ENCODE measurements around the gene LYL1. TPM values are rescaled to one million over a fixed set of nuclear protein-coding genes. Genes with fewer than 3 reads are reported as not detected.
A peak's percentile ranks its signal among the peaks of the same experiment; 100 is the strongest.

LYL1 gene
- total and polyA plus RNA-seq, 2 donors (not counting 3 experiments of a cell fraction or from before 2014, with no cell fraction given), result 74.4 to 87.3 TPM

DNA sequence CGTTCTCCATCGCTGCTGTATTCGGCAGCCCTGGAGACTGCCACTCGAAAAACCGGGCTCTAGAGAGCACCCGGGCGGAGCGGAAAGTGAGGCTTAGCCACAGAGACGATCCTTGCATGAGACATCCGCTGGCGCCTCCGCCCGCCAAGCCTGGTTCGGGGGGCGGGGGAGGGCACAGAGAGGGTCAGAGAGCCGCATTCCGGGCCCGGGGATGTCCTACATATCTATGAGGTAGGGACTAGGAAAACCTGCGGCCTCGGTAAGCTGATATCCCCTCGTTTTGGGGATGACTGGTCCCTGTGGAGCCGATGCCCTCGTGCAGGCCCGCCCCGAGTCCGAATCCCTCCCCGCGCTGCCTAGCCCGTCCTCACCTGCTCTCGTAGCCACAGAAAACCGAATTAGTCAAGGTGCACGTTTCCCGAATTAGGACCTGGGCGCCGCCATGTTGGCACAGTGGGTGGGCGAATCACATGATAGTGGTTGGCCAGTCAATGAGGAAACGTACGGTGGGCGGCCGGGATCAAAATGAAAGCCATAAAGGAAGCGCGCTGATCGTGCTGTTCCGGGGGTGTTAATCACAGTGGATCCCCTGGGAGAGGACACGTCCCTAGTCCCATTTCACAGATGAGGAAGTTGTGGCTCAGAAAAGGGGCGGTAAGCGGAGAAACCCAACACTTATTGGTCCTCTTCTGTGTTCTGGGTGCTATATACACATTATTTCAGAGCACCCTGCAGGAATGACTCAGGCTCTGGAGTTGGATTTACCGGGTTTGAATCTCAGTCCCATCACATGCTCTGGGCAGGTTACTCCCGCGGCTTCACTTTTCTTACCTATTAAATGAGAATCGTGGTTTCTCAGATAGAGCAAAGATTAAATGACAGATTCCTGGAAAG is 13.9 kb upstream of the LYL1 start, which contains the start of gene TRMT1:
Gene TRMT1, minus strand, starts transcription at position 459 of the 894 bp plus-strand sequence. Its CDS starts 341 bp downstream, at position 118.
- Histone ChIP-seq H4K20me1 (replicated peaks; ENCODE audit: control insufficient read depth, extremely low read depth, insufficient read depth, low read length) (no peaks in the 10 kb centered on the region), H3K27me3 (ENCODE audit: control insufficient read depth in 2 of 2, insufficient read depth in 2 of 2, low read length in 2 of 2) (no peaks in the 10 kb centered on the region), H3K9ac (replicated peaks; ENCODE audit: extremely low read depth, insufficient read depth, low read length) (peak within 1 kb of the TSS; percentile 80), H3K4me2 (ENCODE audit: insufficient read depth, low read length) (peak within 1 kb of the TSS; percentile 90), H2AFZ (ENCODE audit: low read depth, low read length) (peak within 1 kb of the TSS; percentile 48), H3K79me2 (ENCODE audit: control insufficient read depth, insufficient read depth, low read length) (peaks cover 48% of the 10 kb centered on the region), H3K9me1 (replicated peaks; ENCODE audit: control insufficient read depth, extremely low read depth, insufficient read depth, low read length) (no peaks in the 10 kb centered on the region), H3K4me1 (ENCODE audit: control insufficient read depth, extremely low read depth, insufficient read depth, low read length) (peaks cover 13% of the 10 kb centered on the region), H3K4me3 (replicated peaks in 1 of 3; ENCODE audit: insufficient read depth in 1 of 3, low read depth in 1 of 3, low read length in 3 of 3) (peak within 1 kb of the TSS; percentile 64 to 82 (median 78)), H3K27ac (ENCODE audit: insufficient read depth, low read depth, low read length) (peak within 1 kb of the TSS; percentile 60), H3K36me3 (ENCODE audit: control insufficient read depth in 2 of 2, extremely low read depth in 1 of 2, insufficient read depth in 2 of 2, low read length in 2 of 2) (peaks cover 0 to 7% of the 10 kb centered on the region in 2 experiments), H3K9me3 (replicated peaks; ENCODE audit: control insufficient read depth, insufficient read depth, low read length) (no peaks in the 10 kb centered on the region)
- POLR2A ChIA-PET, result no interaction called here
- CTCF ChIA-PET, result interaction anchor here (1.4 to 4.3 kb wide), 5 partner anchors 12 to 146 kb away, joined by 4 to 24 read pairs (median 14); partner anchors contain the start of genes IER2 and STX10
- DNase-seq (ENCODE audit: low read depth, low spot score) (peak; percentile 91), FAIRE-seq (peak; percentile 97)
- dilution Hi-C loops (cut with MboI; ENCODE audit: extremely low pct_ligation_motif_present, low sequenced_read_pairs) (no loop called here), intact Hi-C loops (cut with micrococcal nuclease) (loop anchor here (1.0 kb wide), 3 partner anchors 14 to 146 kb away; partner anchors contain the start of gene LYL1)
- TF ChIP-seq, protein P1, sequence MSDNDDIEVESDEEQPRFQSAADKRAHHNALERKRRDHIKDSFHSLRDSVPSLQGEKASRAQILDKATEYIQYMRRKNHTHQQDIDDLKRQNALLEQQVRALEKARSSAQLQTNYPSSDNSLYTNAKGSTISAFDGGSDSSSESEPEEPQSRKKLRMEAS (IDR thresholded peaks at IDR 0.05; ENCODE audit: insufficient read depth, insufficient read length), result peak; percentile 82
- no peak for TF ChIP-seq GATA2 (IDR thresholded peaks at IDR 0.05; ENCODE audit: insufficient read depth, insufficient read length, low read depth, low read length)
- no peak for TF ChIP-seq EZH2 (IDR thresholded peaks at IDR 0.05; ENCODE audit: borderline replicate concordance, low read depth, low read length, severe bottlenecking)
- peak; percentile 51 for TF ChIP-seq POLR2A (IDR thresholded peaks at IDR 0.05; ENCODE audit: low read depth, low read length)
- TF ChIP-seq, protein P2, sequence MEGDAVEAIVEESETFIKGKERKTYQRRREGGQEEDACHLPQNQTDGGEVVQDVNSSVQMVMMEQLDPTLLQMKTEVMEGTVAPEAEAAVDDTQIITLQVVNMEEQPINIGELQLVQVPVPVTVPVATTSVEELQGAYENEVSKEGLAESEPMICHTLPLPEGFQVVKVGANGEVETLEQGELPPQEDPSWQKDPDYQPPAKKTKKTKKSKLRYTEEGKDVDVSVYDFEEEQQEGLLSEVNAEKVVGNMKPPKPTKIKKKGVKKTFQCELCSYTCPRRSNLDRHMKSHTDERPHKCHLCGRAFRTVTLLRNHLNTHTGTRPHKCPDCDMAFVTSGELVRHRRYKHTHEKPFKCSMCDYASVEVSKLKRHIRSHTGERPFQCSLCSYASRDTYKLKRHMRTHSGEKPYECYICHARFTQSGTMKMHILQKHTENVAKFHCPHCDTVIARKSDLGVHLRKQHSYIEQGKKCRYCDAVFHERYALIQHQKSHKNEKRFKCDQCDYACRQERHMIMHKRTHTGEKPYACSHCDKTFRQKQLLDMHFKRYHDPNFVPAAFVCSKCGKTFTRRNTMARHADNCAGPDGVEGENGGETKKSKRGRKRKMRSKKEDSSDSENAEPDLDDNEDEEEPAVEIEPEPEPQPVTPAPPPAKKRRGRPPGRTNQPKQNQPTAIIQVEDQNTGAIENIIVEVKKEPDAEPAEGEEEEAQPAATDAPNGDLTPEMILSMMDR (IDR thresholded peaks at IDR 0.05; ENCODE audit: extremely low read depth in 1 of 2, insufficient read depth in 1 of 2, low read depth in 1 of 2, low read length in 2 of 2), result no peak
- no peak for TF ChIP-seq FOS (IDR thresholded peaks at IDR 0.05; ENCODE audit: borderline replicate concordance, insufficient read depth, low read length)
- TF ChIP-seq MYC (IDR thresholded peaks at IDR 0.05; ENCODE audit: low read depth, low read length), result peak; percentile 86
- no peak for TF ChIP-seq JUN (IDR thresholded peaks at IDR 0.05; ENCODE audit: borderline replicate concordance, insufficient read depth, insufficient read length, low read depth)
- peak; percentile 41 for TF ChIP-seq POLR2AphosphoS5 (IDR thresholded peaks at IDR 0.05; ENCODE audit: insufficient read depth, low read depth, low read length)
- TSS peak; percentile 64 for BruUV-seq (replicated peaks)

All from endothelial cell of umbilical vein (primary cell).